Measurements from ENCODE around the gene TBC1D3B.

GRCh38 chr17:36133602-36134236 is 42.7 kb downstream of the TBC1D3B start:
- TF ChIP-seq ATF2 (tag by site-specific recombination; IDR thresholded peaks at IDR 0.05; ENCODE audit: low read depth) (no peak), ZNF112 (tag by site-specific recombination; IDR thresholded peaks at IDR 0.05) (no peak)

Measured in HEK293 (cell line).